Cortex of kidney (tissue), 1 donor: Measurements from ENCODE around the gene ANXA6.
"Not testable (repeated sequence)": the region's sequence is repeated elsewhere in the genome, so short reads cannot be mapped to it uniquely, and the experiment has no call there.

Experiments
- DNase-seq: peaks from one replicate; lab custom pipeline; 2025; lab: John Stamatoyannopoulos, UW

The ANXA6 gene

GRCh38 chr5:151157426-151158286, at the start of gene ANXA6:
Gene ANXA6, minus strand, starts transcription at chr5:151157779. Its CDS starts 9,878 bp downstream, at chr5:151147901.
- no peak for DNase-seq

GRCh38 chr5:151205411-151205810, 47.8 kb upstream of the ANXA6 start:
- no peak for DNase-seq

- DNase-seq, result no peak
Measured at GRCh38 chr5:151204051-151204450, 46.5 kb upstream of the ANXA6 start.

GRCh38 chr5:151202381-151203139, 45.0 kb upstream of the ANXA6 start:
- DNase-seq, result no peak

- DNase-seq, result no peak
Measured at GRCh38 chr5:151200913-151201595, 43.5 kb upstream of the ANXA6 start.

- DNase-seq, result no peak
Measured at GRCh38 chr5:151199581-151200185, 42.1 kb upstream of the ANXA6 start.

- DNase-seq, result no peak
Measured at GRCh38 chr5:151198861-151199260, 41.3 kb upstream of the ANXA6 start.

GRCh38 chr5:151197291-151197600, 39.7 kb upstream of the ANXA6 start:
- DNase-seq, result not testable (repeated sequence)

- DNase-seq, result no peak
Measured at GRCh38 chr5:151196556-151197290, 39.1 kb upstream of the ANXA6 start.

- DNase-seq, result no peak
Measured at GRCh38 chr5:151195622-151196021, 38.0 kb upstream of the ANXA6 start.

- DNase-seq, result no peak
Measured at GRCh38 chr5:151192626-151193025, 35.0 kb upstream of the ANXA6 start.

GRCh38 chr5:151191661-151192060, 34.1 kb upstream of the ANXA6 start:
- no peak for DNase-seq

GRCh38 chr5:151189151-151189550, 31.6 kb upstream of the ANXA6 start:
- no peak for DNase-seq

- DNase-seq, result no peak
Measured at GRCh38 chr5:151186538-151186937, 29.0 kb upstream of the ANXA6 start.

GRCh38 chr5:151186052-151186451, 28.5 kb upstream of the ANXA6 start:
- no peak for DNase-seq

GRCh38 chr5:151184316-151185042, 26.9 kb upstream of the ANXA6 start:
- no peak for DNase-seq

GRCh38 chr5:151183456-151184245, 26.1 kb upstream of the ANXA6 start:
- DNase-seq, result no peak

- DNase-seq, result no peak
Measured at GRCh38 chr5:151182976-151183375, 25.4 kb upstream of the ANXA6 start.

GRCh38 chr5:151182524-151182900, 24.9 kb upstream of the ANXA6 start:
- DNase-seq, result no peak
